HPDE6-E6E7 (cell line): ENCODE data around the gene PCDHB3.
"Not testable (repeated sequence)": the region's sequence is repeated elsewhere in the genome, so short reads cannot be mapped to it uniquely, and the experiment has no call there.

Experiments
- DNase-seq: peaks from one replicate; pipeline ENCODE4 v3.0.0; 2011; ENCODE audit warnings: missing footprints; ENCODE audit errors: extremely low spot score

PCDHB3 gene

DNA sequence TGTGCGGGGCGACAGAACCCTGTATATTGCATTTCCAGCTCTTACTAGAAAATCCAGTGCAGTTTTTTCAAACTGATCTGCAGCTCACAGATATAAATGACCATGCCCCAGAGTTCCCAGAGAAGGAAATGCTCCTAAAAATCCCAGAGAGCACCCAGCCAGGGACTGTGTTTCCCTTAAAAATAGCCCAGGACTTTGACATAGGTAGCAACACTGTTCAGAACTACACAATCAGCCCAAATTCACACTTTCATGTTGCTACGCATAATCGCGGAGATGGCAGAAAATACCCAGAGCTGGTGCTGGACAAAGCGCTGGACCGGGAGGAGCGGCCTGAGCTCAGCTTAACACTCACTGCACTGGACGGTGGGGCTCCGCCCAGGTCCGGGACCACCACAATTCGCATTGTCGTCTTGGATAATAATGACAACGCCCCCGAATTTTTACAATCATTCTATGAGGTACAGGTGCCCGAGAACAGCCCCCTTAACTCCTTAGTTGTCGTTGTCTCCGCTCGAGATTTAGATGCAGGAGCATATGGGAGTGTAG, 35.5 kb downstream of the PCDHB3 start:
- DNase-seq = no peak

DNA sequence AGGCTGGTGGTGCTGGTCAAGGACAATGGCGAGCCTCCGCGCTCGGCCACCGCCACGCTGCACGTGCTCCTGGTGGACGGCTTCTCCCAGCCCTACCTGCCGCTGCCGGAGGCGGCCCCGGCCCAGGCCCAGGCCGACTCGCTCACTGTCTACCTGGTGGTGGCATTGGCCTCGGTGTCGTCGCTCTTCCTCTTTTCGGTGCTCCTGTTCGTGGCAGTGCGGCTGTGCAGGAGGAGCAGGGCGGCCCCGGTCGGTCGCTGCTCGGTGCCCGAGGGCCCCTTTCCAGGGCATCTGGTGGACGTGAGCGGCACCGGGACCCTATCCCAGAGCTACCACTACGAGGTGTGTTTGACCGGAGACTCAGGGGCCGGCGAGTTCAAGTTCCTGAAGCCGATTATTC, 37.1 kb downstream of the PCDHB3 start:
- DNase-seq = not testable (repeated sequence)

DNA sequence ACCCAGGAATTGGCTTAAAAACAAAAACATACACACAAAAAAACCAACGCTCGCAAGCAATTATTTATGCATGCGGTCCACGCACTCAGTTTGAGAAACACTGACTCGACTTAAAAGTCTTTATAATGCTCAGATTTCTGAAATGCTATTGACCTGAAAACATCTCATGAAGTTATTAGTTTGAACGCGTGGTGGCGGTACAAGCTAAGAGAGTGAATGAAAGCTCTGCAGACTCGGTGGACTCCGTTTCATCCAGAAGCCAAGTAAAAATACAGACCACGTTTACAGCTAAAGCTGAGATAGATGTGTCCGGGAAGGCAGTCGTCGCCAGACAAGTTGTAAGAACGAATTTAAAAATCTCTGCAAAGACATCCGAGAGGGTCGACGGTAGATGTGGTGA, 49.5 kb downstream of the PCDHB3 start, which contains the start of gene PCDHB6:
TSS of gene PCDHB6 (plus strand) at position 246 of the 400 bp plus-strand sequence. CDS start 201 bp downstream, outside the sequence.
- DNase-seq = no peak

DNA sequence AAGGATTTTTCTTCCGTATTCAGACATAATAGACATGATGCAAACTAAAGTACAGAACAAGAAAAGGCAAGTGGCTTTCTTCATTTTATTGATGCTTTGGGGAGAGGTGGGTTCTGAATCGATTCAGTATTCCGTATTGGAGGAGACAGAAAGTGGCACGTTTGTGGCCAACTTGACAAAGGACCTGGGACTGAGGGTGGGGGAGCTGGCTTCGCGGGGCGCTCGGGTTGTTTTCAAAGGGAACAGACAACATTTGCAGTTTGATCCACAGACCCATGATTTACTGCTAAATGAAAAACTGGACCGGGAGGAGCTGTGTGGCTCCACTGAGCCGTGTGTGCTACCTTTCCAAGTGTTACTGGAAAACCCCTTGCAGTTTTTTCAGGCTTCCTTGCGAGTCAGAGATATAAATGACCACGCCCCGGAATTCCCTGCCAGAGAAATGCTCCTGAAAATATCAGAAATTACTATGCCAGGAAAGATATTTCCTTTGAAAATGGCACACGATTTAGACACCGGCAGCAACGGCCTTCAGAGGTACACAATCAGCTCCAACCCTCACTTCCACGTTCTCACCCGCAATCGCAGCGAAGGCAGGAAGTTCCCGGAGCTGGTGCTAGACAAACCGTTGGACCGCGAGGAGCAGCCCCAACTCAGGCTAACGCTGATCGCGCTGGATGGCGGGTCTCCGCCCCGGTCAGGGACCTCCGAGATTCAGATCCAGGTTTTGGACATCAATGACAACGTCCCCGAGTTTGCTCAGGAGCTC, 50.1 kb downstream of the PCDHB3 start:
- no peak for DNase-seq

DNA sequence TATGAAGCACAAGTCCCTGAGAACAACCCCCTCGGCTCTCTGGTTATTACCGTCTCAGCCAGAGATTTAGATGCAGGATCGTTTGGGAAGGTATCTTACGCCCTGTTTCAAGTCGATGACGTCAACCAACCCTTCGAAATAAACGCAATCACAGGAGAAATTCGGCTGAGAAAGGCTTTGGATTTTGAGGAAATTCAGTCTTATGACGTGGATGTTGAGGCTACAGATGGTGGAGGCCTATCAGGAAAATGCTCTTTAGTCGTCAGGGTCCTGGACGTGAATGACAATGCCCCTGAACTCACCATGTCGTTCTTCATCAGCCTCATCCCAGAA, 50.7 kb downstream of the PCDHB3 start:
- DNase-seq = no peak

DNA sequence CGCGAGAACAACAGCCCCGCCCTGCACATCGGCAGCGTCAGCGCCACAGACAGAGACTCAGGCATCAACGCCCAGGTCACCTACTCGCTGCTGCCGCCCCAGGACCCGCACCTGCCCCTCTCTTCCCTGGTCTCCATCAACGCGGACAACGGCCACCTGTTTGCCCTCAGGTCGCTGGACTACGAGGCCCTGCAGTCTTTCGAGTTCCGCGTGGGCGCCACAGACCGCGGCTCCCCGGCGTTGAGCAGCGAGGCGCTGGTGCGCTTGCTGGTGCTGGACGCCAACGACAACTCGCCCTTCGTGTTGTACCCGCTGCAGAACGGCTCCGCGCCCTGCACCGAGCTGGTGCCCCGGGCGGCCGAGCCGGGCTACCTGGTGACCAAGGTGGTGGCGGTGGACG, 51.4 kb downstream of the PCDHB3 start:
- not testable (repeated sequence) for DNase-seq

DNA sequence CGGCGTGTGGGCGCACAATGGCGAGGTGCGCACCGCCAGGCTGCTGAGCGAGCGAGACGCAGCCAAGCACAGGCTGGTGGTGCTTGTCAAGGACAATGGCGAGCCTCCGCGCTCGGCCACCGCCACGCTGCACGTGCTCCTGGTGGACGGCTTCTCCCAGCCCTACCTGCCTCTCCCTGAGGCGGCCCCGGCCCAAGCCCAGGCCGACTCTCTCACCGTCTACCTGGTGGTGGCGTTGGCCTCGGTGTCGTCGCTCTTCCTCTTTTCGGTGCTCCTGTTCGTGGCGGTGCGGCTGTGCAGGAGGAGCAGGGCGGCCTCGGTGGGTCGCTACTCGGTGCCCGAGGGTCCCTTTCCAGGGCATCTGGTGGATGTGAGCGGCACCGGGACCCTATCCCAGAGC, 51.8 kb downstream of the PCDHB3 start:
- not testable (repeated sequence) for DNase-seq
